AG10803 (cell line): ENCODE measurements around the gene CBX8.

Experiments
- DNase-seq: peaks from one replicate; pipeline ENCODE4 v3.0.0; 2010; ENCODE audit warnings: low read depth
- H3K4me3 ChIP-seq: 2 replicates; pipeline ENCODE4 v1.5.1; 2011; ENCODE audit warnings: mild to moderate bottlenecking, low read length, control low read depth
- CTCF ChIP-seq: conservative IDR thresholded peaks from 2 replicates; pipeline ENCODE4 v1.5.1; 2011; ENCODE audit warnings: mild to moderate bottlenecking, low read length, control low read depth, inconsistent platforms

Gene CBX8

GRCh38 chr17:79842136-79842655, 45.3 kb upstream of the CBX8 start:
- DNase-seq: no peak
- H3K4me3 ChIP-seq: no peak overlapping the region
- TF ChIP-seq CTCF: no peak

GRCh38 chr17:79841369-79842135, 44.7 kb upstream of the CBX8 start:
- TF ChIP-seq CTCF: no peak
- no peak overlapping the region for H3K4me3 ChIP-seq
- no peak for DNase-seq

GRCh38 chr17:79840989-79841286, 44.1 kb upstream of the CBX8 start:
- no peak for TF ChIP-seq CTCF
- no peak overlapping the region for H3K4me3 ChIP-seq
- no peak for DNase-seq

GRCh38 chr17:79840269-79840988, 43.6 kb upstream of the CBX8 start:
- peak; percentile 52 for DNase-seq
- peak overlapping the region; percentile 29; the same call in 1 of the 2 replicates for H3K4me3 ChIP-seq

GRCh38 chr17:79839356-79840268, 42.7 kb upstream of the CBX8 start, which contains the start of gene CBX4:
Gene CBX4 (minus strand): TSS chr17:79839440. CDS start chr17:79839251, 189 bp downstream.
- peak; percentile 93 for DNase-seq
- TF ChIP-seq CTCF: peak; percentile 29
- H3K4me3 ChIP-seq: peak within 1 kb of the TSS; percentile 84

More at GRCh38 chr17:79840269-79840988, 43.6 kb upstream of the CBX8 start:
- no peak for TF ChIP-seq CTCF

GRCh38 chr17:79838522-79839274, 41.8 kb upstream of the CBX8 start:
- H3K4me3 ChIP-seq: peak overlapping the region; percentile 84
- peak; percentile 52 for DNase-seq
- peak; percentile 27 for TF ChIP-seq CTCF
